HG02943 (cell line): ENCODE results near the gene ANKRD63.

Experiments
- ATAC-seq: cut with Tn5 transposase; IDR thresholded peaks from one replicate; pipeline ENCODE4 v1.9.1; 2021; ENCODE audit warnings: mild to moderate bottlenecking, low read depth, moderate library complexity; ENCODE audit not compliant: unreplicated experiment

ANKRD63 gene

DNA sequence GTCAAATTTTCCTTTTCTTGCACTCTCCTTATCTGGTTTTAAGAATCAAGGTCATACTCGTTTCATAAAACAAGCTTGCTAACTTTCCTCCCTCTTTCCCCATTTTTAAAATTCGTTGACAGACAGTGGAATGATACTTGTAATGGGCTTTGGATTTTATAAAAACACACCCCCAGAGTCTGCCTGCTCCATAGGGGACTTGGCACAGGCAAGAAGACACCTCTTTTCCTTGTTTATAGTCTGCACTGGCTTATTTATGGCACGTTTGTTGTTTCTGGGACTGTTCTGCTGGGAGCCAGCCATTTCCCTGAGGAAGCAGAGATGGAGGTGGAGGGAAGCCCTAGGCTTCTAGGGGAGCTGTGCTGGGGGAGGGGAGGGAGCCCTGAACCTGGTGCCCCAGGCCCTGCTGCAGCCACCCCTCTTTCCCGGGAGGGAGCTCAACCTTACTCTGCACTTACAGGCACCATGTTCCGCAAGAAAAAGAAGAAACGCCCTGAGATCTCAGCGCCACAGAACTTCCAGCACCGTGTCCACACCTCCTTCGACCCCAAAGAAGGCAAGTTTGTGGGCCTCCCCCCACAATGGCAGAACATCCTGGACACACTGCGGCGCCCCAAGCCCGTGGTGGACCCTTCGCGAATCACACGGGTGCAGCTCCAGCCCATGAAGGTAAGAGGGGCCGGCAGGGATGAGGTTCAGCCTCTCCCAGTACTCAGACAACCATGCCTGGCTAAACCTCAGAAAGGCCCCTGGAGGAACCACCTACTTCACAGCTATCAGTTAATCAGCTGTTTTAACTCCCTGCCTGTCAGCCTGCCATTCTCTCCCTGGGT is 18.3 kb downstream of the ANKRD63 start:
- no peak for ATAC-seq

DNA sequence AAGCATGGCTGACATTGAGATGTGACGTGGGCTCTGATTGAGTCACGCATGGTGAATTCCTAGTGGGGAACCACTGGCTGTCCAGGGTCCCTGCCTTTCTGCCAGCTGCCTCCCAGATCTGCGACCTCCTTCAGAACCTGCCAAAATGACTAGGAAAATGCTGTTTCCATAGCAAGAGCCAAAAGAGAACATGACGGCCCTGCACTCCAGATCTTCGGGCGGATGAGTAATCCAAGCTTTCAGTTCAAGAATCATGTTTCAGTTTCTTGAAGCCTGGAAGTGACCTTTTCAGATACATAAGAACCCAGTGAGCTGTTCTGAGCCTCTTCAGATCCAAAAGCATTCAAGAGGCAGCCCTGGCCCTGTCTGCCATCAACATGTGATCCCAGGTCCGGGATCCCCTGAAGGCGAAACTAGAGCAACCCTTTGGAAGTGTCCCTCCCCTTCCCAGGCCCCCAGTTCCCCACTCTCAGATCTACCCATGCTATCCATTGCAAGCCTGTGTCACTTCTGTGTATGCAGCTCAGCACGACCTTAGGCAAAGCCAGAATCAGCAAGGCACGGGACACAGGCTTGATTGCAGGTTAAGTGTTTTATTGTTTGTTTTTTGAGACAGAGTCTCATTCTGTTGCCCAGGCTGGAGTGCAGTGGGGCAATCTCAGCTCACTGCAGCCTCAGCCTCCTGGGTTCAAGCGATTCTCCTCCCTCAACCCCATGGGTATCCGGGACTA is 19.7 kb downstream of the ANKRD63 start:
- no peak for ATAC-seq

DNA sequence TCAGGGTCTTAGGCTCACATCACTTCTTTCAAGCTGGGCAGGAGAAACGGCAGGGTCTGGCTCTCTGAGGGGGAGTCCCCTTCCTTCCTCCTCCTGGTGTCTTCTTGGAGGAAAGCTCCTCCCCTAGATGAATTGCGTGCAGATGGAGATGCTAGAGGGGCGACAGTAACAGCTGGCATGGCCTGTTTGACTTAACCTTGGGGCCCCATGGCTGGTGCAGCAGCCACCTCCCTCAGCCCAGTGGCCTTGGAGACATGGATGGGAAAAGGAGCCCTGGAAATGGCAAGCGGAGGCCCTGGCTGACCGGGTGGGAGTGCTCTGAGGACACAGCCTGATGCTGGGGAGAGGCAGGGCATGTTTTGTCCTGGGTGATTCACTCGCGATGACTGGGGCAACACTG is 23.8 kb downstream of the ANKRD63 start:
- ATAC-seq, result no peak

DNA sequence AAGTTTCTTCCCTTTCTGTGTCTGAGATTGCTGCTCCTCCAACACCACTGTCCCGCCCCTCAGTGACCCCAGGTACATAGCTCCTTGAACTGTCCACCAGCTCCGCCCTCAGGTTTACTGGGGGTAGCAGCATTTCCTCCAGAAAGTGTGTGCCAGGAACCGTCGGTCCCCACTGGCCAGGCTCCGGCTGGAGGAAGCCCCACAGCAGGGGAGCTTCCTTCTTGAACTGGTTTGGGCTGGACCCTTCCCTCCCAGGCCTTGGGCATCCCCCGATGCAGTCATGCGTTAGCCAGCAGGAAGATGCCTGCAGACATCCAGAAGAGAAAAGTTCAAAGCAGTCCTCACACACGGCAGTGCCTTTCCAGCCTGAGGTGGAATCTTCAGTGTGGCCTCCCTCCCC is 24.3 kb downstream of the ANKRD63 start:
- no peak for ATAC-seq

DNA sequence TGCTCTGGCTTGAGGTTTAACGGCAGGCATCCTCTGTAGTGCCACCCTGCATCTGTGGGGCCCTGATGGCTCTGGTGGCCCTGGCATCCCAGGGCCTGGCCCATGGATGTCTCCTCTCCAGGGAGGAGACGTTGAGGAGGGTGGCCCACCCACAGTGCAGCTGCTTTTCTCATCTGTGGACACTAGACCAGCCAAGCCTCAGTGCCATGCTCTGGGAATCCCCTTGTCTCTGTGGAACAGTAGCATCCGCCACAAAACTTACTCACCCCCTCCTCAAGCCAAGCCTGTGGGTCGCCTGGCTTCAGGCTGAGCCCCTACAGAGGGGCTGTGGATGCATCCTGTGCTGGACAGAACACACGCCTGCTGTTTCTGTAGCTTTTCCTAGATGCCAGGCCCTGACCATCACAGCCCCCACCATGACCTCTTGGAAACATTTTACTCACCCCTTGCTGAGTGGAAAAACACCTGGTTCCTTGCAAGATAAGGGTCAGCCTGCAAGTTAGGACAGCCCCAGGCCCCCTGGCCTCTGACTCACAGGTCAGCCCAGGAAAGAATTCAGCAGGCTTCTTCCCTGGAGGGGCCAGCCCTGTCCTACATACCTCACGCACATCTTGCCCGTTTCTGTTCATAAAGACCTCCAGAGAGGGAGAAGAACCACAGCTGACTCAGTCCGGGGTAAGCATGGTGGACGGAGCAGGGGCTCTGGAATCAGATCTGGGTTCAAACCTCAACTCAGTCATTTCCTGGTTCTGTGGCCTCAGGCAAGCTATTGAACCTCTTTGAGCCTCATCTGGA is 25.0 kb downstream of the ANKRD63 start:
- no peak for ATAC-seq

DNA sequence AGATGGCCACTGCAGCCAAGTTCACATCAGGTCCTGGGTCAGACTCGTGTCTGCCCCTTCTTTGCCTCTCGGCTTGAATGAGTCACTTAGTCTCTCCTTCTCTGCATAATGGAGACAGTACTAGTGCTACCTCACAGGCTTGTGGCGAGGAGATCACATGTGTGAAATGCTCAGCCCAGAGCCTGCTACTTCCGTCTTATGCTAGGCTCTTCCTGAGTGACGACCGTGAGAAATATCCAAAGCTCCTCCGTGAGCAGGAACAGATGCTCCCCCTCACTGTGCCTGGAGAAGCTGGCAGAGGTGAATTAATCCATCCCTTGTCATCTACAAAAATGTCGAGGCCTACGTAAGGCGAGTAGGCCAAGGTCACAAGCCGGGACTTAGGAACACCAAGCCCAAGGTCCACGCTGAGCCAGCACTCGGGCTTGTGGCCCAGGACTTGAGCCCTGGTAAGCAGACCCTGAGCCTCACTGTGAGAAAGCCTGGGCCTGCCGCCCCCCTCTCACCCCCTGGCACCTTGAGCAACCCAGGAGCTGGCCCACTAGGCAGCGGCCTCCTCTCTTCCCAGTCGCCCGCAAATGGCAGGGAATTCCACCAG is 26.1 kb downstream of the ANKRD63 start:
- no peak for ATAC-seq

DNA sequence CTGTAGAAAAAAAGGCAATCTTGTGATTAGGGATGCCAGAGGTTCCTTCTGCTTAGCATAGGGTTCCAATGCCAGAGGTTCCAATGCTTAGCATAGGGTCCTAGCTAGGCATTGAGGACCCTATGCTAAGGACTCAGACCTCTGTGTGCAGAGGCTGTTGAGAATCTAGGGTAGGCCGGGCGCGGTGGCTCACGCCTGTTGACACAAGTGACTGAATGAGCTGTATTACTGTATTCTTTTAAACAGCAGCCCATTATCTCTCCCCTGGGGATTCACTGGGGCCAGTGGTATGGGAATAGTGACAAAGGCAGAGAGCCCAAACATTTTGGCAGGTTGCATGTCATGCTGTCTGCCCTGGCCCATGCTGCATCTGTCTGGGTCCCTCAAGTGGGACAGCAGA is 27.8 kb downstream of the ANKRD63 start:
- no peak for ATAC-seq

DNA sequence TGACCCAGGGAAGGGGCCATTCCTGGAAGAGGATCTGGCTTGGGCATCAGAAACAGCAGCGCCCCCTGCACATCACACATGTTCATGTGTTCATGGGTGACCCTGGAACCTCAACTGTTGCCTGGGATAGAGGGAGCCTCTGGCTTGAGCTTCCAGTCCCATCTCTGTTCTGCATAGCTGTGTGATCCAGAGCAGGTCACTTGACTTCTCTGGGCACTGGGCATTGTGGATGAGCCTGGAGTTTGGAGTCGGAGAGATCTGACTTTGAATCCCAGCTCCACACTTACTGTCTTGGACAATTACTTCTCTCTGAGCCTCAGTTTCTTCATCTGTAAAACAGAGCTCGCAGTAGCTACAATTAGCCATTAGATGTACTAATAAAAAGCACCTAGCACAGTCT is 28.4 kb downstream of the ANKRD63 start:
- ATAC-seq, result no peak

DNA sequence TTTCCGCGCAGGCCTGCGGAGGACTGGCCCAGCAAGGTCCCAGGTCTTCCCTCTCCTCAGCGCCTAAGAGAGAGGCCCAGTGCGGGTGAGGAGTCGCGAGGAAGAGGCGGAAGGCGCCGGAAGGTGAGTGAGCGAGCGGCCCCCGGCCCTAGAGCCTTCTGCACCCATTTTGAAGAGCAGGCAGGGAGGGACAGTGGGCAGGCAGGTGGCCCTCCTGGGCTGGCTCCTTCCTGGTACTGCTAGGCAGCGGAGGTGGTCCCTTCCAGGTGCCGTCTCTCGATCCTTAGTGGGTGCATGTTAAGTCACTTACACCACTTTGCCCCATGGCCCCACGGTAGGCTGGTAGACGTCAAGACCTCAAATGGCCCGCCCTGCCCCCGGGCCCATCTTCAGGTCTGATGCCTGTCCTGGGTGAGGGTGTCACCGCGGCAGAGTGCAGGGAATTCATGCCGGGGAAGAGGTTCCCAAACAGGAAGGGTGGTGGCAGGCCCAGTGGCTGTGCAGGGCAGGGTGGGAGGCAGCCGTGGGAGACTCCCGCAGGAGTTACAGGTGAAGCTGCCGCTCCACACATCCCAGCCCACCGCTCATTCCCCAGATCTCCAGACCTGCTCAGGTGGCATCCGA is 29.6 kb downstream of the ANKRD63 start:
- ATAC-seq, result no peak

DNA sequence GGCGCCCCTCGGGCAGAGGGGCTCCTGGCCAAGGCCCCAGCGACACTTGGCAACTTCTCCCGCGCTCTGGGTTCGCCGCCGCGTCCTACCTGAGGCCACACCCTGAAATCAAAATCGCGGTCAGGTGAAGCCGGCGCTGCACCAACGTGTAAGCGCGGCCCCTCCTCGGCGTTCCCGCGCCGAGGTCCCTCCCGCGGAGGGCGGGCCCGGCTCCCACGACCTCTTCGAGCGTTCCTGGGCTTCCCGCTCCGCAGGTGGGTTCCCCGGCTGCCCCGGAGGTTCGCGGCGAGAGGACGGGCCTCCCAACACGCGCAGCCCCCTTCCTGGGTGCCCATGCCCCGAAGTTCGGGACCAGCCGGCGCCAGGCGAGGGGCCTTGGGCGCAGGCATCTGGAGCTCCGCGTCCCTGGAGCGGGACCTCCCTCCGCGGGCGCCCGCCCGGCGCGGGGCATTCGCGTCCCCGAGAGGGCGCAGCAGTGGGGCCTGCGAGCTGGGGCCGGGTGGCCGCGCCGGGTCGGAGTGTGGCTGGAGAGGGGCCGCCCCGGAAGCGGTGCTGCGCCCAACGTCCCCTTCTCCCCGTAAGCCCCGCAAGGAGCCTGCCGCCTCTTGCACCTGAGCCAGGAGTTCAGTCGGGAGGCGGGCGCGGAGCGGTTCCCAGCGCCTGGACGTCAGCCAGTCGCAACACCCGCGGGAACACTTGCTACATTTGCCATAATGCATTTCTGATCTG is 30.3 kb downstream of the ANKRD63 start:
- ATAC-seq, result no peak

DNA sequence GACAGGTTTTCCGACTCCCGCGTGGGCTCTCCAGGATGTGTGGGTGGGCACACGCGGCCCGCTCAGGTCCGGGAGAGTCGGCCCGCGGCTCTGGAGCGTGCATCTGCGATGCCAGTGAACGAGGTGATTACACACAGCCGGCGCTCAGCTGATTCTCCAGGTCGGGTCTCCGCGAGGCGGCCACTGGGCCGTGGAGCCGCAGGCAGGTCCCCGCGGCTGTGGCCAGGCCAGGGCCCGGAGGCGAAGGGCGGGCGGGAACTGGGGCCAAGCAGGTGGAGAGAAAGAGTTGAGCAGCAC is 30.8 kb downstream of the ANKRD63 start:
- ATAC-seq, result no peak

DNA sequence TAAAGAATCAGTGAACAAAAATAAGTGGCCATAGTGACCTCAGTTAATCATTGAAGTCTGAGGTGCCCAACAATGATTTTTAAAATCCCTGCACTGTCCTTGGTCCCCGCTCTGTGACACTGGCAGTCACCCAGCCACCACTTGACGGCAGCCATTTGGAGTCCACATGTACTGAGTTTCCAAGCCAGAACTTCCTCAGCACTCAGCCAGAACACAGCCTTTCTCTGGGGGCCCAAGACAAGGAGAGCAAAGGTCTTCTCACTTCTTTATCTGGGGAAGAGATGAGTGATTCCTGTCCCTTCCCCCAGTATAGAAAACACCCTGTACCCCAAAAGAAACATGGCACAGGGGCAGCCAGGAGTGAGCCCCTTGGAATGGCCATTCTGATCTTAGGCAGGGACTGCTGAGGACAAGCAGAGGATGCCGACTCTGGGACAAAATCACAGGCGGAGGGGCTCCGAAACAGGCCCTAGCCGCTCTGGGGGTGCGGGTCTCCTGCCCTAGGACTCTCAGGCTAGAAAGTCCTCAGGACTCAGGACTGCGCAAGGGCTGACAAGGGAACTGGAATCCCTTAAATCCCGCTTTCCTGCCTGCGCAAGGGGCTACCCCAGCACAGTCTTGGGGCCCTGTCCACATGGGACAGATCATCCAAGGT is 31.3 kb downstream of the ANKRD63 start:
- no peak for ATAC-seq

DNA sequence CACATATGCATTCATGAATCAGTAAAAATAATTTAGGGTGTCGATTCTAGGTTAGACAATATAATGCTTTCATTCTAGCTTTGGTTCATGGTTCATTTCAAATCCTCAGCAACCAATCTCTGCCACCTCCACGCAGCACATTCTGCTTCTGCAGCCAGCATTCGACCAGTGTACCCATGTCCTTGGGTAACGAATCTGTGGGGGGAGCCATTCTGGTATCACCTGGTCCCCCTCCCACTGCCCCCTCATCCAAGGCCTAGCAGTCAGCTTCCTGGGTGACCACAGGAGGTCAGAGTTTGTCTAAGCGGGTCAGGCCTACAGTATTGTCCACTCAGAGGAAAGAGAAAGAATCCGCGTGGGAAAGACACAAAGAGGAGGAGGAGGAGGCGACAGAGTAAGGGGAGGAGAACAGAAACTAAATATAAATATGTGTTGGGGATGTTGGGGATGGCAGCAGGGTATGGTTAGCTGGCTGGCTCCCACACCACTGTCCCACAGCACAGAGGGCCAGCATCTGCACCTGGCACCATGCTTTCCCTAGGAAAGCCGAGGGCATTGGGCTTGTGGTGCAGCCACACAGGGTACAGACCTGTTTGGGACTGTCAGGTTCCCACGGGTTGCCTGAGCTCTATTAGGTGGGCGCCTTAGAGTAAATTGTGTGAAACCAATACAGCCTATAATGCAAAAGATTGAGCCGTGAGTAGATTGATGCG is 31.9 kb downstream of the ANKRD63 start:
- no peak for ATAC-seq

DNA sequence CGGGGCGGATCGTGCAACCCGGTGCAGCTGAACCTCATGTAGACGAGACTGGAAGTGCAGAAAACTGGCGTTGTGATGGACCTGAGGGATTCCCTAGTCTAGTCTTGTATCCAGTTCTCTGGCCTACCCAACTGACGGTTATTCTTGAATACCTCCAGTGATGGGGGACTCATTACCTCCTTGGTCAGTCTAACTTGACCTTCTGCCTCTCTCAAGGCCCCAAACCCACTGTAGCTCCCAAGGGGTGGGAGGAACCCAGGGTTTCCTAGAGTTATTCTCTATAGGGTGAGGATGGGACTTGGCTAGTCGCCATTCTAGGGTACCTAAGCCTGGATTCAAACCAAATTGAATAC is 32.6 kb downstream of the ANKRD63 start:
- ATAC-seq, result no peak

DNA sequence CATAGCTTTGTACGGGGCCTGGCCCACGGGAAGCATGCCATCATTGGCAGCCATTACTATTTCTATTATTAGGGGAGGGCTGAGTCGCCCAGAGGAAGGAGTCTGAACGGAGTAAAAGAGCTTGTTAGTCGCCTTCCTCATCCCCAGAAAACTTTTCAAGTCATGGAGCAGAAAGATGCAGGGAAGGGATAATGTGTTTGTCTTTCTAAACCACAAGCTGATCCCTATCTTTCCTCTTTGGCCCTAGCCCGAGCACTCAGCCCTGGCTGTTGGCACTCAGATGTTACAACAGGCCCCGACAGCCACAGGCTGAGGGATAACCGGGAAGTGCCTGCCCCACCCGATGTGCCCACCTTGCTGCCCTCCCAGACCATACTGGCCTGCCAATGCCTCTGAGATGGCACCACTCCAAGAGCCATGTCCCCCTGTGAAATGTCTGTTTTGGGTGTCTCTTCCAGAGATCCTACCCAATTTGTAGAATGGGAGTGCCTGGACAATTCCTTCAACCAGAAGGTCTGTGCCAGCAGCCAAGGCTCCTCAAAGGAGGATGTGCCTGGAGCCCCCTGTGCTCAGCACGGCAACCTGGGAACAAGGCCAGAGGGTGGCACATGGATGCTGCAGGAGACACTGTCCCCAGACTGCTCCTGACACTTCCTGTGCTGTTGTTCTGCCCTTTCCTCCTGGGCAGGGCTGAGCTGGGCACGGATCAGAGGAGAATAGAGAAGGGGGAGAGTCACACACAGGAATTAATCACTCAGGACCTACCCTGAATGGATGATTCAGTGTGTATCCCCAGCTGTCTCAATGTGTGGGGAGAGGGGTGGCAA is 33.2 kb downstream of the ANKRD63 start:
- ATAC-seq, result no peak

DNA sequence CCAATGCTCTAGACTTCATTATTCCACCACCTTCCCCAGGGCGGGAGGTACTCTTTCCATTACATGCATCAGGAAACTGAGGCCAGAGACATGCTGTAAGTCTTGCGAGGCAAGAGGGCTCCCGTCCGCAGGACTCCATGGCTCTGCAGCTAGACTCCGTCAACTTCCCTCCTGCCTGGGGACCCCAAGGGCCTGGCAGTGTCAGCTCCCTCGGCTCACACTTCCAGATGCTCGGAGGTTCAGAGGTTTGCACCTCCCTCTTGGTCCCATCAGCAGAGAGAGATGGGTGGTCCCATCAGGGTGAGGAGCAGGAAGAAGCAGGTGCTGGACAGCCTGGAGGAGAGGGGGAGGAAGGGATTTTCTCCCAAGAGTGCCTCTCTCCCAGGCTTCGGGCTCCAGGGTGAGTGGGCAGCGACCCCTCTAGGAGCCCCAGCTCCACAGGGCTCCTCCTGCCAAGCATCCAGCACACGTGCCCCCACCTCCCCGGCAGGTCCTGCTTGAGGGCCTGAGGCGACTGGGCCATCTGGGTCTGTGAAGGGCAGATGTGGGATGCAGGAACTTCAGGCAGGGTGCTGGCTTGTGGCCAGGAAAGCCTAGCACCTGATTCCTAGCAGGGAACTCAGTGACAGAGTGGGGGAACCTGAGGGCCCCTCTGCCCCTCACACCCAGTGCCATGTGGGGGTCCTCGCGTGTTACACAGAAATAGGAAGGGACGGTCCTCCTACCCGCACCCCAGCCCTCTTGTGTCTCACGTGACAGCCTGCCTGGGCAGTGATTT is 34.7 kb downstream of the ANKRD63 start:
- no peak for ATAC-seq

DNA sequence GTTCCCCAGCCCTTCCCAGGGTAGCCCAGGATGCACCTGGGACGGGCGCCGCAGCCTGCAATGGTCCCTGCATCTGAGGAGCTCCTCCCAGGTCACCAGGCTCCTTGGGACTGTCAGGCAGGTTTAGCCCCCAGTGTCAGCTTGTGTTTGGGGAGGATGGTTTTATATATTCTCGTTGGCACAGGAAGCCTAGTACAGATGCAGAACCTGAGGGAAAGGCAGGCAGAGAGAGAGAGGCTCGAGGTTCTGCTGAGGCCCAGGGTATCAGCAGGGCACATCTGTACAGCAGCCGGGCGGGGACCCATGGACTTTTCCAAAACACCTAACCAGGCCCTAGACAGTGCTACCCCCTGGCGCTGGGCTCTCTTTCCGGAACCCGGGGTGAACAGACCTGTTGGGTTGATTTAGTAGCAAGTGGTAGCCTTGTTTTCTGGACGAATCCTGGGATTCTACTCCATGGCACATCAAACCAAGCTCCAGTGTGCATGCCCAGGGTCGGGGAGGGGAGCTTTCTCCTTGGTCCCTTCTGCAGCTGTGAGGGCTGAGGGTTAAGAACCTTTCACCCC is 35.4 kb downstream of the ANKRD63 start:
- ATAC-seq, result no peak
